Stimulated activated CD4-positive, alpha-beta T cell treated with anti-CD3 and anti-CD28 coated beads, Interleukin-15, amount 100 ng/mL, for 48 hours (primary cell): ENCODE data around the gene SMG1.
"Not testable (repeated sequence)": the region's sequence is repeated elsewhere in the genome, so short reads cannot be mapped to it uniquely, and the experiment has no call there.

ENCODE experiments used
- DNase-seq, 2 donors: peaks; one replicate each; pipeline ENCODE4 v3.0.0-alpha.2; 2020; ENCODE audit warnings: low read depth in 2 of 2

The SMG1 gene

DNA sequence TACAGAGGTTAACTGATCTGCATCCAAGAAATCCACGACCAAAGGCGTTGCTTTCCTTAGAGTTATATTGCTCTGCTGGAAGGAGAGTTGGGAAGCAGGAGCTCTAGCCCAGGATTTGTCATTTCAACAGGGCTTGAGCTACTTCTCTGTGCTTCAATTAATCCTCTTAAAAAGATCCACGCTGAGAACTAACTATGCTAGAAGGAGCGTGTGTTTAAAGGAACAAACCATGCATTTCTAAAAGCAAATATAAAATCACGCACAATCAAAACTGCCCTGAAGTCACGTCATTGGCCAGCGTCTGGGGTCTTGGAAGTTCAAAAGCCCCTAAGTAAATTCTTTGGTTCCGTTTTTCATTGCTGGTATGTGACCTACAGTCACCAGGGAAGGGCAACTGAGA lies 125.9 kb downstream of the SMG1 start:
- DNase-seq = no peak

DNA sequence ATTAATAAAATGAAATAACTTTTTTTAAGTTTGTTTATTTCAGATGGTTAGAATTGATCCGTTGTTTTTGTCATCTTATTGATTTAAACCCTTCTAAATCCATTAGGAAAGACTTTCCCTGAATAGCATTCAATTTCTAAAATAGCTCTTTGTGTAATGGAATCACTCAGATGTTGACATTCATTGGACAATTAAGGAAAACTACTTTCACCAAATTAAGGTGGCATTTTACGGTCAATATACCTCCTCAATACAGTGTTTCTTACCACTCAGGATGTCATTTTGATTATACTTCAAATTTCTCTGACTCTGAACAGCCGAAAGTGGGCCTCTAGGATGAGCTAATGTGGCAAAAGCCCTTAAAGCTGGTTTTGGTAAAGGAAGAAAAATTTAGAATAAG lies 126.7 kb downstream of the SMG1 start:
- DNase-seq = no peak

DNA sequence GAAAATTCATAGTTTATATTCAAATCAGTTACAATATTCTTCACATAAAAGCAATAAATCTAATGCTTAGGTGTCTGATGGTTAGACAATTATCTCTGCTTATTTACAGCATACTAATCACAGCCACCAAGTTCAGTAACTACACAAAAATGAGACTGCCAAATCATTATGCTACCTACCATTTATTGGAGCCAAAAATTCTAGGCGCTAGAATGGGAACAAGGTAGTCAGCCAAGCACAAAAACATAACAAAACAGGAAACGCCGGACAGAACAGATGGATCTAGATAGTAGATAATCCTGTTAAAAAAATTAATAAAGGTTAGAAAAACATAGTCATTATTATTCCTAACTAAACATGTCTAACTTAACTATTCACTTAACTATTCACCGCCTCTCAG lies 128.5 kb downstream of the SMG1 start:
- DNase-seq = no peak

DNA sequence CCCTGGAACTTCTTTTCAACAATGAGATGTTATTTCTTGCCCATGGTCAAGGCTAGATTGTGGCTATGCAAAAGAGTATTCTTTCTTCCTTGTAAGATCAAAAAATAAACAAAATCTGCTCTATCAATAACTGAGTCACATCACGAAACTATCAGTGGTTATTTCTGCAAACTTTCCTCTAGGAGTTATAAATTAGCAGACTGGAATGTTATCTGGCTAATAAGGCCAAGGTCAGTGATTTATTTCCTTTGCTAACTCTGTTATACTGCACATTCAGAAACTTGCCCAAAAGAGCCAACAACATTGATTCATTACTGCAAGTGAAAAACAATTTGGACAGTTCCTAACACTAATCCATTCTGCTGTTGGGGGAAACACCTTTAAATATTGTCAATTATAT lies 129.8 kb downstream of the SMG1 start:
- DNase-seq = no peak

DNA sequence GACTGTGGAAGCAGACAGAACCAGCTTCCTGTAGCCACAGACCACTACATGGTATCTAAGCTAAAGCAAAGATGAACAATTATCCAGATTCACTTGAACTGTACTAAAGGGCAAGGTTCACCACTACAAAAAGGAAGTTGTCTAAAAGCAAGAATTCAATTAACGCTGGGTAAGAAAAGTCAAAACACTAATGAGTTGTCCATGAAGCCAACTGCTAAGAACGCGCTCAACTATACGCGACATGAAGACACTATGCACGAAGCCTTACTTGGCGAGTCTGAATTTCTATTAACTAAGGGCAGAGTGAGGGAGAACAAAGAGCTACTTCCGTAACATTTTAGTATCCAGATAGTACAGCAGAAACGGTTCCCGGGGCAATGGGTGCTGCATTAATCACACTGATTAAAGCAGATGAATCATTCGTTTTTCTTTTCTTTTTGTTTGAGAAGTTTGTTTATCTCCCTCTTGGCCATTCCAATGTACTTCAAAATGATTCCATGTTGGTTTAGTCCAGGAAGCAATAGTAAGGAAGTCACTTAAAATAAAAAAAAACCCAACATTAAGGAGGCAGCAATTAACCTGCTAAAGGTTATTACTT lies 133.3 kb downstream of the SMG1 start:
- no peak for DNase-seq

DNA sequence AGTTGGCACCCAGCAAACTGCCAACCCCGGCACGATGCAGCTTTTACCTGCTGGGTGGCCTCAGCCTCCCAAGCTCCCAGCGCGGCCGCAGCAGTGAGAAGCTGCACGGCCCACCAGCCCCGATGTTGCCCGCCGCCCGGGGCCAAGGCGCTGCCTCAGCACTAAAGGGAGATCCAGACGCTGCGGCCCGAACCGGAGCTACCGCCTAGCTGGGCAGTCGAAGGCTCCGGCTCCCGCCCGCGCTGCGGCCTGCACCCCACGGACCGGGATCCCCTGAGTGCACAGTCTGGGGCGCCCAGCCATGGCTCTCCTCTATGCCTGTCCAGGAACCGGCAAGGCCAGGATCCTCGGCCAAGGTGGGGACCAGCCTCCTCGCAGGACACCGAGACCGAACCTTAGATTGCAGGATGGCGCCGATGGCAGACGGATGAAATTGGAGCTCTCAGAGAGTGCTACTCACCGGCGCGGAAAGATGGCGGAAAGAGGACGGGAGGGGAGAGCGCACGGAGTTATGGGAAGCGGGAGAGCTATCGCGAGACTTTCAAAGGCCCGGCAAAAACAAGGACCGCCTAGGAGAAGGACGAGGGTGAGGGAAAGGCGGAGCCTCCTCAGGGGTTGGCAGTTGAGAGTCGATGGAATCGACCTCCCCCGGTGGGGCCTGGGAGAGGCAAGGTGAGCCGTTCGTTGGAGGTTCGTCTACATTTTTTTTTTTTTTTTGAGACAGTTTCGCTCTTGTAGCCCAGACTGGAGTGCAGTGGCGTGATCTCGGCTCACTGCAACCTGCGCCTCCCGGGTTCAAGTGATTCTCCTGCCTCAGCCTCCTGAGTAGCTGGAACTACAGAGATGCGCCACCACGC lies 136.1 kb downstream of the SMG1 start, which contains the start of gene RPS15A:
Gene RPS15A (minus strand): TSS at position 485 of the 857 bp plus-strand sequence. CDS start 1,221 bp downstream, outside the sequence.
- peak; percentile 91 to 93 for DNase-seq

DNA sequence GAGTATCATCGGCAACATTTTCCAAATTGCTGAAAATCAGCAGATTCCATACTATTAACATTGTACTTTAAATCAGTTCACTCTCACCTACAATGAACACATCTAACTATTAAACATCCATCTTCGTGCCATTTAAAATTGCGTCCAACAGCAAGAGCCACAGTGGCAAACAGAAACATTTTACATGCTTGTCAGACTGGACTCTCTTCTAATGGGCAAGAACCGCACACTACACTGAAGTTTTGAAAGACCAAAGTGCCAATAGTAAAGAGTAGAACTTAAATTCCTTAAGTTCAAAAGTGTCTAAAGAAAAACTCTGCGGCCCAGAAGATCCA lies 136.7 kb downstream of the SMG1 start:
- DNase-seq = no peak

DNA sequence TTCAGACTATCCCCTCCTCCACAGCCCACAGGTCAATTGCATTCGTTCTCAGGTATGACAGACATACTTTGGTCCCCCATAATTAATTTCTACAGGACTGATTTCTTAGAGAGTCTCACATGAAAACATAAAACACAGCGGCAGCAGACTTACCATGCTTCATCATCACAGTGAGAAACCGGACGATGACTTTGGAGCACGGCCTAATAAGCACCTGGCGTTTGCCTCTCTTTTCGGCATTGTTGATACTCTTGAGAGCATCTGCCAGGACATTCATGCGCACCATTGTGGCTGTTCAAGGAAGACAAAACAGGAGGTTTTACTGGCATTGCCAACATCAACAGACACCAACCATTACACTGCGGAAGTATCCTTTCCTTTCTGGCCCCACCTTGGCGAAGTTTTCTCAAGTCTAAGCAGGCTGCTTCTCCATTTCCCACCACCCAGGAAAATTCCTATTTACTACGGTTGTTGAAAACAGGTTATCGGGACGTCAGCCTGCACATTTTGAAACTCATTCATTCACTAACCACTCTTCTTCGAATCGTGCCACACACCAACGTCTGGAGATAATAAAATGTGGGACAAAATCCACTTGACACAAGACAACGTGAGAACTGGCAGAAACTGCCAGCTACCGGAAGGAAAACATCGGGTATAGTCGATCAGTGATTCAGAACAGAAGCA lies 137.2 kb downstream of the SMG1 start:
- DNase-seq = no peak

DNA sequence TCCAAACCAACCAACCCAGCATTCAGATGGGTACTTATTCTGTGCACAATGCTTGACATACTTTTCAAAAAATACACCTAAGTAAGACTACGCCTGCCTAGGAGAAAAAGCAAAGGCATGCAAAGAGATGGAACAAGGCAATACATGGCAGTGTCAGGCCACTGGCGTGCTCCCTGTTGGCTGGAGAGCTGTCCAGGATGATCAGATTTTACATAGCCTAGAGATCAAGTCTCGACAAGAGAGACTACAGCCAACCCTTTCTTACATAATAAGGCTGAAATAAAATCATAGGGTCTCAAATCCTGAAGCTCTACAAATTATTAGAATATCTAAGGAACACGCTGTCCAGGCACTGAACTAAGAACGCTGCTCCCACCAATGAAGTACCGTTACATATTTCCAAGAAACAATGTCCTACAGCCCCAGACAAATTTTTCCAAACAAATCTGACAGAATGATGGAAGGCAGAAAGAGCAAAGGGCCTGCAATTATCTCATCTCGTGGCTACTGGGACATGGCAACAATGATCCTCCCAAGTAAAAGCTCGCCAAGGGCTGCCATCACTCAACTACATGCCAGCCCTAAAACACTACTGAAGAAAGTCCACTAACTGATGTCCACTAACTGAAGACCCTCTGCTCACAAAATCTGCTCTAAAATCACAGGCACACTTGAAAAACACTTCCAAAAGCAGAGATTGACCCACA lies 141.1 kb downstream of the SMG1 start:
- no peak for DNase-seq

DNA sequence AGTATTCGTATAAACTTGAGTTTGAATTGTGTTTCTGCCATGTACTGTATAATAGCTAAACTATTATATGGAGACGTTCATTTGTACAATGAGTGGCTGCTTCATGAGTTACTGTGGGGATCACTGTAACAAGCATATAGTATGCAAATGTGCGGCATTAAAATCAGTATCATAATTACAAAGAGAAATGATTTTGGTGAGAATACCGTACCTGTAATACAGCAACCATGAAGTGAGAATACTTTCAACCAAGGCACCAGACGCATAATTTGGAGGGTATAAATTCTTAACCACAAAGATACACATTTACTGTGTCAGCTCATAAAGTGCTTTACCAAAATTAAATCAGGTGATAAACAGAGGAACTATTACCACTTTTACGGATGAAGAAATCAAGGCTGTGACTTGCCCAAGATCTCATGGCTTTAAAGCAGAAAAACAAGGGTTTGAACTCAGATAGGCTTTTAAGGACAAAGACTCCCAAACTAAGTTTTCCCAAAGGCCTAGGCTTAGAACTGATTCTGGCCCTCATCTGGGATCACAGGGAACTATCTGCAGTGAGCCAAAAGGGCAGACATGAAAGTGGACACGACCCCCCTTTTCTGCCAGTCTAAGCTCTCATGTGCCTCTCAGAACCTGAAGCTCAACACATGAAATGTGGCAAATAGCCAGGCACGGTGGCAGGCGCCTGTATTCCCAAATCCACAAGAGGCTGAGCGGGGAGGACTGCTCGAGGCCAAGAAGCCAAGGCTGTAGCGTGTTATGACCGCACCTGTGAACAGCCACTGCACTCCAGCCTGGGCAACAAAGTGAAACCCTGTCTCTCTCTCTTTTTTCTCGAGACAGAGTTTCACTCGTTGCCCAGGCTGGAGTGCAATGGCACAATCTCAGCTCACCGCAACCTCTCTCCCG lies 142.5 kb downstream of the SMG1 start:
- DNase-seq = no peak

DNA sequence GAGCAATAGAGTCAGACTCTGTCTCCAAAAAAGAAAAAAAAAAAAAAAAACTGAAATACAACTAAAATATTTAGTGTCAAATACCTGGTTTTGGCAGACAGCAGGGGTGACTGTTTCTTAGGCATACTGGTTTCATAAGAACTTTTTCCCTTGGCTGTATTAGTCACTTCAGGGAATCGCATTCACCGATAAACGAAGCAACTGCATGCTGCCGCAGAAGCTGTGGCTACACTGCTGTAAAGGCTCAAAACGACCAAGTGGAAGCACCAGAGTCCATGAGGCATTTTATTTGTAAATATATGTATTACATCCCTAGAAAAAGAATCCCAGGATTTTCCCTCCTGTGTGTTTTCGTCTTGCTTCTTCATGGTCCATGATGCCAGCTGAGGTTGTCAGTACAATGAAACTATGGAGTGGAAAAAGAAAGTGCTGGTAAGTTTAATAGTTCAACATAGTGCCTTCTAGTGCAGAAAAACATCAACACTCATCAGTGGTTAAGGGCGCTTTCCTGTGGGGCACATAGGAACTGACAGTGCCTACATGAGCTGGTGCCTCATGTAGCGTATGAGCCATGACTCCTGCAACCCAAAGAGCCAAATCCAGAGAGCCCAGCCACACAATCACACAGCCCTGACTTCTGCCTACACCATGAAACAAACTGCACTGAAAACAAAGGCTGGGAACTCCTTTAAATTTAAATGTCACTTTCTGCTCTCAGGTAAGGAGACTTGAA lies 143.3 kb downstream of the SMG1 start:
- DNase-seq = no peak

DNA sequence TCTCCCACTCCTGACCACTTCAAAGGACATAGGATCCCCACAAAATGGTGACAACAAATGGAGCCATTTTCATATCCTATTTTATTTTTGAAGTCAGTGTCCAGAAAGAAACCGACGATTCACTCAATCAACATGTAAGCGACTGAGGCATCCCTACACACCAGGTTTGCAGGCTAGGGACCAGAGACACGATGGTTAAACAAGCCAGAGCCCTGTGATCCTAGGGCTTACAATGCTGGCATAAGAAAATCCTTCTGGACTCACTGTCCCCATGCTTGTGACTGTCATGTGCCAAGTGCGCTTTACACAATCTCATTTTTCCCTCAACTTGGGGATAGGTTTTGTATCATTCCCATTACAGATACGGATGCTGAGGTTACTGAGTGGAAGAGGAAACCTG lies 145.0 kb downstream of the SMG1 start:
- DNase-seq = not testable (repeated sequence)

DNA sequence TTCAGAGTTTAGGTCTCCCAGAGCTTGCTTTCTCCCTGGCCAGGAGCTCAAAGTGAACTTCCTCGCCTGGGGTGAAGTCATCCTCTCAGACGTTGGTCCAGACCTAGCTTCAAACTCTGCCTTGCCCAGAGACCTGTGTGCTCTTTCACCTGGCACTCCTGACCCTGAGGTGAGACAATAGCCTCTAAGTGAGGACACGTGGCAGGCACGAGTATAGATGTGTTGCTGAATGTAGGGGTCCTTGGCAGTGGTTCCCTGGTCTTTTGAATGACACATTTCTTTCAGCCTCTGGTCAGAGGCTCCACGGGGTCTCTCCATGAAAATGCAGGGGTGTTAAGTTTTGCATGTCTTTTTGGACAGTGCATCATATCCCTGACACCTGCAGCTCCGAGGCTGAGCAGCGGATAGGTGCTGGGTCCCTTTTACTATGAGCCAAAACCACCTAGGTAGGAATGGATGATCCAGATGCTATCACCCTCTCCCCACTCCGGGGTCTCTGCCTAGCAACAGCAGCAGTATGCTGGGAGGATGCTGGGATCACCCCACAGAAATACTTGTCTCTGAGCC lies 145.7 kb downstream of the SMG1 start:
- not testable (repeated sequence) for DNase-seq

DNA sequence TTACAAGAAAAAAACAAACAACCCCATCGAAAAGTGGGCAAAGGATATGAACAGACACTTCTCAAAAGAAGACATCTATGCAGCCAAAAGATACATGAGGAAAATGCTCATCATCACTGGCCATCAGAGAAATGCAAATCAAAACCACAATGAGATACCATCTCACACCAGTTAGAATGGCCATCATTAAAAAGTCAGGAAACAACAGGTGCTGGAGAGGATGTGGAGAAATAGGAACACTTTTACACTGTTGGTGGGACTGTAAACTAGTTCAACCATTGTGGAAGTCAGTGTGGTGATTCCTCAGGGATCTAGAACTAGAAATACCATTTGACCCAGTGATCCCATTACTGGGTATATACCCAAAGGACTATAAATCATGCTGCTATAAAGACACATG lies 148.5 kb downstream of the SMG1 start:
- DNase-seq = not testable (repeated sequence)

DNA sequence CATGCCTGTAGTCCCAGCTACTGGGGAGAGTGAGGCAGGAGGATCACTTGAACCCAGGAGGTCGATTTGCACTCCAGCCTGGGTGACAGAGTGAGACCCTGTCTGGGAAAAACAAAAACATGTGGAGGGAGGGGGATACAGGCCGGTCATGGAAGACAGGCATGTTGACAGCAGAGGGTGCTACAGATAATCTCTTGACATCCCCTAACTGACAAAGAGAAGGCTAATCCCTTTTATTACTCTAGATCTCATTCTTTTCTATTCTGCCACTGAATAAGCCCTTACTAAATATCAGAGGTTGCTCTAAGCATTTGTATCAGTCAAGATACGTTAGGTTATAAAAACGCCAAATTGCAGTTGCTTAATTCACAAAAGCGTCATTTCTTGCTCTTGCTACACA lies 149.9 kb downstream of the SMG1 start:
- not testable (repeated sequence) for DNase-seq

DNA sequence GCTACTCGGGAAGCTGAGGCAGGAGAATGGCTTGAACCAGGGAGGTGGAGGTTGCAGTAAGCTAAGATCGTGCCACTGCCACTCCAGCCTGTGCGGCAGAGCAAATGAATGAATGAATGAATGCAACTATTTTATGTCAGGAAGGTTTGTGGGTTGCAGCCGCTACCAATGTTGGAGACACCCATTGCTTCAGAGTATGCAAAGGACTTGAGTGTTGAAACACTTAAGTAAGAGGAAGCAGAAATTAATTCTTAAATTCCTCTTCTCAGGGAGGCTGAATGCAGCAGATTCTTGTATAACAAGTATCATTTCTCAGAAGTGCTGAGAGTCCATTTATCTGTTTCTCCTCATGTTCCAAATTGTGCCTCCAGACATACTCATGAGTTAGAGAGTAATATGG lies 151.6 kb downstream of the SMG1 start:
- not testable (repeated sequence) for DNase-seq

DNA sequence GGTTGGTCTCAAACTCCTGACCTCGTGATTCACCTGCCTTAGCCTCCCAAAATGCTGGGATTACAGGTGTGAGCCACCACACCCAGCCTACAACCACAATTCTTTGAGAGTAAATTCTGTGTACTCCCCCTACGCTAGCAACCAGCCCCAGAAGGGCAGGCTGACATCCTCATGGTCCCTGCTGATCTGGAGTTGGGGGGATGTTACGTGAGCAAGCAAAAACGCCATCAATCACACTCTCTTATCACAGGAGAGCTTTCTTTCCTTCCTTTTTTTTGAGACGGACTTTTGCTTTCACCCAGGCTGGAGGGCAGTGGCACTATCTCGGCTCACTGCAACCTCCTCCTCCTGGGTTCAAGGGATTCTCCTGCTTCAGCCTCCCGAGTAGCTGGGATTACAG lies 154.0 kb downstream of the SMG1 start:
- DNase-seq = not testable (repeated sequence)

DNA sequence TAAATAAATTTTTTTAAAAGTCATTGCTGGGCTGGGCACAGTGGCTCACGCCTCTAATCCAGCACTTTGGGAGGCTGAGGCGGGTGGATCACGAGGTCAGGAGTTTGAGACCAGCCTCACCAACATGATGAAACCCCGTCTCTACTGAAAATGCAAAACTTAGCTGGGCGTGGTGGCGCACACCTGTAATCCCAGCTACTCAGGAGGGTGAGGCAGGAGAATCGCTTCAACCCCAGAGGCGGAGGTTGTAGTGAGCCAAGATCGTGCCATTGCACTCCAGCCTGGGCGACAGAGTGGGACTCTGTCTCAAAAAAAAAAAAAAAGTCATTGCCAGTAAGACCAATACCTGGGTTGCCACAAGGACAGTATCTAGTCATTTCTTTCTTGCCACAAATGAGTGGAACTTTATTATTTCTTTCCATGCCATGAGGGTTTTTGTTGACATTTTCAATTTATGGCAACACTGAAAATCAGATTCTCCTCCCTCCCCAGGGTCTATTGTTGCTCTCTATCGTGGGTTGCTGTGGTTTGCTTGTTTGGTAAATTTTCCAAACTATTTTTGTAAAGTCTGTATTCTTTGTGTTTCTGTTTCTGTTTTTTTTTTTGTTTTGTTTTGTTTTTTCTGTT lies 155.8 kb downstream of the SMG1 start:
- DNase-seq = not testable (repeated sequence)

DNA sequence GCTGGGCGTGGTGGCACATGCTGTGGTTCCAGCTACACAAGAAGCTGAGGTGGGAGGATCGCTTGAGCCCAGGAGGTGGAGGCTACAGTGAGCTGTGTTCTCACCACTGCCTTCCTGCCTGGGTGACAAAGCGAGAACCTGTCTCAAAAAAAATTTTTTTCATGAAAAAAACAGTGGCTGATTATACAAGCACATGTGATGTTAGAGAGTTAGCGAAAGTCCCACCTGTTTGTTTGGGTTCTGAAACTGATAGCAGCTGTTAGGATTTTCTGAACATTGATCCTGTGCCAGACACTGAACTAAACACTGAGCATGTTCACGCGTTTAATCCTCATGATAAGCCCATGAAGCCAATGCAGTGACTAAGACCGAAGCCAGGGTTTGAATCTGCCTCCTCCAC lies 159.0 kb downstream of the SMG1 start:
- DNase-seq = not testable (repeated sequence)

DNA sequence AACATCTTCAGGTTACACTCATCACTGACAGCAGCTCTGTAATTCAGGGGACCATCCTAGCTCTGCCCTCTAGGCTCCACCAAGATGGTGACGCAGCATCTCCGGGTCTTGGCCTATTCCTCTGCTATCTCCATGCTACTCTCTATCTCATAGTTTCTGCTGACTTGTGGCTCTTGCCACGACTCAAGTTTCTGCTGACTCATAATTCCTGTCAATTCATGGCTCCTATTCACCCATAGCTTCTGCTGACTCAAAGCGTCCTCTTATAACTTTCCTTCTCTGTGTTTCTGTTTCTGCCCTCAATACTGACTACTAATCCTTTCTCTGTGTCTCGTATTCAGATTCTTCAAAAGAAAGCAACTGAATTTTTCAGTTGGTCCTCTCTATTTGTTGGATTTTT lies 163.5 kb downstream of the SMG1 start:
- DNase-seq = not testable (repeated sequence)
